ENCODE results near the gene ADK. TPM values are rescaled to one million over a fixed set of nuclear protein-coding genes. Genes with fewer than 3 reads are reported as not detected.

Gene ADK
- total RNA-seq, 1 experiment from 2014 or later: 66.6 TPM

DNA sequence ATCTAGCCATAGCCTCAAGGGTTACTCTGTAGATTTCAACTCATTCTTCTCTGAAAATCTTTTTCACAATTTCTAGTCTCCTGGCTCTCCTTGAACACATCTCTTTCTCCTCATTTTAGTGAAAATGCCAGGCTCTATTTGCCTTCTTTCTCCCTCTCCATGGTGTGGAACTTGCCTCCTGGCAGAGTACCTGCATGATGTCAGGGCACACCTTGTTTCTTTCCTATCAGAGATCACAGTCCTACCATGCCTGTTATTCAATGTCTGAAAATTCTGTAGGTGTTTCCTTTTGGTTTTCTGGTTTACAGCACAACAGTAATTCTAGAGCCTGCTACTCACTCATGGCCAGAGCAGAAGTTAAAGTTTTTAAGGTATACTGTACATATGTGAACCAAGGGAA lies 237.8 kb downstream of the ADK start:
- no TSS peak for BruUV-seq (replicated peaks)
- intact Hi-C loops (cut with micrococcal nuclease; ENCODE audit: unreplicated experiment): no loop called here
- CTCF ChIA-PET: no interaction called here
- Mint-ChIP-seq H3K9me3 (ENCODE audit: low read depth, unreplicated experiment) (no peaks in the 10 kb centered on the region), H3K27me3 (ENCODE audit: unreplicated experiment) (no peaks in the 10 kb centered on the region), H3K27ac (ENCODE audit: unreplicated experiment) (no peak overlapping the region), H3K4me1 (ENCODE audit: low read depth, unreplicated experiment) (no peaks in the 10 kb centered on the region), H3K36me3 (ENCODE audit: insufficient read depth, unreplicated experiment) (no peaks in the 10 kb centered on the region), H3K4me3 (ENCODE audit: low read depth, unreplicated experiment) (no peak overlapping the region)
- no peak for DNase-seq
- TF ChIP-seq, protein P1, sequence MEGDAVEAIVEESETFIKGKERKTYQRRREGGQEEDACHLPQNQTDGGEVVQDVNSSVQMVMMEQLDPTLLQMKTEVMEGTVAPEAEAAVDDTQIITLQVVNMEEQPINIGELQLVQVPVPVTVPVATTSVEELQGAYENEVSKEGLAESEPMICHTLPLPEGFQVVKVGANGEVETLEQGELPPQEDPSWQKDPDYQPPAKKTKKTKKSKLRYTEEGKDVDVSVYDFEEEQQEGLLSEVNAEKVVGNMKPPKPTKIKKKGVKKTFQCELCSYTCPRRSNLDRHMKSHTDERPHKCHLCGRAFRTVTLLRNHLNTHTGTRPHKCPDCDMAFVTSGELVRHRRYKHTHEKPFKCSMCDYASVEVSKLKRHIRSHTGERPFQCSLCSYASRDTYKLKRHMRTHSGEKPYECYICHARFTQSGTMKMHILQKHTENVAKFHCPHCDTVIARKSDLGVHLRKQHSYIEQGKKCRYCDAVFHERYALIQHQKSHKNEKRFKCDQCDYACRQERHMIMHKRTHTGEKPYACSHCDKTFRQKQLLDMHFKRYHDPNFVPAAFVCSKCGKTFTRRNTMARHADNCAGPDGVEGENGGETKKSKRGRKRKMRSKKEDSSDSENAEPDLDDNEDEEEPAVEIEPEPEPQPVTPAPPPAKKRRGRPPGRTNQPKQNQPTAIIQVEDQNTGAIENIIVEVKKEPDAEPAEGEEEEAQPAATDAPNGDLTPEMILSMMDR (IDR thresholded peaks at IDR 0.05; ENCODE audit: unreplicated experiment): no peak

- H3K4me3 Mint-ChIP-seq (ENCODE audit: low read depth, unreplicated experiment): no peak overlapping the region
- no peaks in the 10 kb centered on the region for H3K27me3 Mint-ChIP-seq (ENCODE audit: unreplicated experiment)
- H3K9me3 Mint-ChIP-seq (ENCODE audit: low read depth, unreplicated experiment): no peaks in the 10 kb centered on the region
- no TSS peak for BruUV-seq (replicated peaks)
- TF ChIP-seq, protein P1 (IDR thresholded peaks at IDR 0.05; ENCODE audit: unreplicated experiment): no peak
- no peak for DNase-seq
- H3K27ac Mint-ChIP-seq (ENCODE audit: unreplicated experiment): no peak overlapping the region
- CTCF ChIA-PET: no interaction called here
- no peaks in the 10 kb centered on the region for H3K4me1 Mint-ChIP-seq (ENCODE audit: low read depth, unreplicated experiment)
- no peaks in the 10 kb centered on the region for H3K36me3 Mint-ChIP-seq (ENCODE audit: insufficient read depth, unreplicated experiment)
- intact Hi-C loops (cut with micrococcal nuclease; ENCODE audit: unreplicated experiment): no loop called here
Observed at GRCh38 chr10:74391786-74392185, 240.8 kb downstream of the ADK start.

- no peaks in the 10 kb centered on the region for H3K4me1 Mint-ChIP-seq (ENCODE audit: low read depth, unreplicated experiment)
- CTCF ChIA-PET: no interaction called here
Observed at GRCh38 chr10:74394416-74394969, 243.5 kb downstream of the ADK start.

DNA sequence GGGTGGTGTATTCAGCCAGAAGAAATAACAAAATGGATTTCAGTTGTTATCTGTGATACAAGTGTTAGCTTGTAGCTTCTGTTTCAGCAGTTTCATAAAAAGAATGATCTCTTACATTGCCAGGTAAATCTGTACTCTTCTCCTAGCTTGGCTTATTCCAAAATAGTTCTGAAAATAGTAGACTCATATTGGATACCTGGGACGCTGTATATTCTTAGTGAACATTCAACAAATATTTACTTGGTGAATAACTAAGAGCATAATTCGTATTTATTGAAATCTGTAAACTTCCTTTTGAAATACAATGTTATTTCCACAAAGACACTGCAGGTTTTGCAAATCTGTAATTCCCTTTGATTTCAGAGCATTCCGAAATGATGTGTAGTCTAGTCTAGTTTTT lies 249.2 kb downstream of the ADK start:
- H3K36me3 Mint-ChIP-seq (ENCODE audit: insufficient read depth, unreplicated experiment): no peaks in the 10 kb centered on the region
- intact Hi-C loops (cut with micrococcal nuclease; ENCODE audit: unreplicated experiment): no loop called here
- no peaks in the 10 kb centered on the region for H3K9me3 Mint-ChIP-seq (ENCODE audit: low read depth, unreplicated experiment)
- DNase-seq: no peak
- H3K27me3 Mint-ChIP-seq (ENCODE audit: unreplicated experiment): no peaks in the 10 kb centered on the region
- H3K27ac Mint-ChIP-seq (ENCODE audit: unreplicated experiment): no peak overlapping the region
- H3K4me3 Mint-ChIP-seq (ENCODE audit: low read depth, unreplicated experiment): no peak overlapping the region
- H3K4me1 Mint-ChIP-seq (ENCODE audit: low read depth, unreplicated experiment): no peaks in the 10 kb centered on the region
- TF ChIP-seq, protein P1 (IDR thresholded peaks at IDR 0.05; ENCODE audit: unreplicated experiment): no peak
- CTCF ChIA-PET: no interaction called here
- BruUV-seq (replicated peaks): no TSS peak

More at GRCh38 chr10:74394416-74394969, 243.5 kb downstream of the ADK start:
- no peaks in the 10 kb centered on the region for H3K36me3 Mint-ChIP-seq (ENCODE audit: insufficient read depth, unreplicated experiment)
- no peaks in the 10 kb centered on the region for H3K9me3 Mint-ChIP-seq (ENCODE audit: low read depth, unreplicated experiment)
- no peak for DNase-seq
- no TSS peak for BruUV-seq (replicated peaks)
- H3K27ac Mint-ChIP-seq (ENCODE audit: unreplicated experiment): no peak overlapping the region
- intact Hi-C loops (cut with micrococcal nuclease; ENCODE audit: unreplicated experiment): no loop called here
- no peak overlapping the region for H3K4me3 Mint-ChIP-seq (ENCODE audit: low read depth, unreplicated experiment)
- TF ChIP-seq, protein P1 (IDR thresholded peaks at IDR 0.05; ENCODE audit: unreplicated experiment): no peak
- H3K27me3 Mint-ChIP-seq (ENCODE audit: unreplicated experiment): no peaks in the 10 kb centered on the region
